ENCODE measurements around the gene PIGN.

PIGN gene

GRCh38 chr18:62186774-62187542 lies at the start of gene PIGN, which contains the start of gene RELCH:
TSS of gene PIGN (minus strand) at chr18:62187056. CDS start at chr18:62161353, 25,703 bp downstream.
TSS of gene RELCH (plus strand) at chr18:62187255. CDS start at chr18:62187506, 251 bp downstream.
- DNase-seq, result peak; percentile 99

- no peak for DNase-seq
Observed at GRCh38 chr18:62236252-62236651, 49.4 kb upstream of the PIGN start.

- DNase-seq, result no peak
Observed at GRCh38 chr18:62226047-62226446, 39.2 kb upstream of the PIGN start.

- no peak for DNase-seq
Observed at GRCh38 chr18:62224229-62224628, 37.4 kb upstream of the PIGN start.

GRCh38 chr18:62214790-62215189 lies 27.9 kb upstream of the PIGN start:
- DNase-seq, result no peak

- DNase-seq, result no peak
Observed at GRCh38 chr18:62211325-62211828, 24.5 kb upstream of the PIGN start.

GRCh38 chr18:62210138-62210537 lies 23.3 kb upstream of the PIGN start:
- DNase-seq, result no peak

GRCh38 chr18:62209046-62209445 lies 22.2 kb upstream of the PIGN start:
- no peak for DNase-seq

GRCh38 chr18:62206593-62206992 lies 19.7 kb upstream of the PIGN start:
- no peak for DNase-seq

- no peak for DNase-seq
Observed at GRCh38 chr18:62205824-62206223, 19.0 kb upstream of the PIGN start.

GRCh38 chr18:62201870-62202269 lies 15.0 kb upstream of the PIGN start:
- no peak for DNase-seq

- DNase-seq, result no peak
Observed at GRCh38 chr18:62200121-62200914, 13.5 kb upstream of the PIGN start.

GRCh38 chr18:62199629-62200028 lies 12.8 kb upstream of the PIGN start:
- no peak for DNase-seq

GRCh38 chr18:62198259-62198658 lies 11.4 kb upstream of the PIGN start:
- no peak for DNase-seq

- no peak for DNase-seq
Observed at GRCh38 chr18:62196980-62197379, 10.1 kb upstream of the PIGN start.

- DNase-seq, result no peak
Observed at GRCh38 chr18:62196079-62196478, 9.2 kb upstream of the PIGN start.

- DNase-seq, result no peak
Observed at GRCh38 chr18:62189208-62189607, 2.4 kb upstream of the PIGN start.

- DNase-seq, result peak; percentile 67
Observed at GRCh38 chr18:62187543-62188510, 971 bp upstream of the PIGN start.

GRCh38 chr18:62186499-62186773 lies 420 bp downstream of the PIGN start:
- DNase-seq, result no peak

GRCh38 chr18:62183578-62184195 lies 3.2 kb downstream of the PIGN start:
- DNase-seq, result peak; percentile 85

GRCh38 chr18:62182220-62182619 lies 4.6 kb downstream of the PIGN start:
- no peak for DNase-seq

- no peak for DNase-seq
Observed at GRCh38 chr18:62179213-62179612, 7.6 kb downstream of the PIGN start.

Data from eye (tissue), 1 donor.